Measurements from ENCODE around the gene SRPRB.

- TF ChIP-seq EP300 (IDR thresholded peaks at IDR 0.05) (no peak), CTCF (IDR thresholded peaks at IDR 0.05) (no peak), POLR2A (IDR thresholded peaks at IDR 0.05) (no peak)
Measured at GRCh38 chr3:133832802-133833144, 27.2 kb downstream of the SRPRB start.
